Right kidney (tissue), 9 donors: Measurements from ENCODE around the gene PLIN4.
"Not testable (repeated sequence)": the region's sequence is repeated elsewhere in the genome, so short reads cannot be mapped to it uniquely, and the experiment has no call there.

Experiments
- DNase-seq: peaks from one replicate; pipeline ENCODE4 v3.0.0-alpha.2; 2016
- long read RNA-seq, 8 donors: transcript quantifications; one replicate each; lab custom pipeline, GENCODE V29; 2026

PLIN4 gene, protein sequence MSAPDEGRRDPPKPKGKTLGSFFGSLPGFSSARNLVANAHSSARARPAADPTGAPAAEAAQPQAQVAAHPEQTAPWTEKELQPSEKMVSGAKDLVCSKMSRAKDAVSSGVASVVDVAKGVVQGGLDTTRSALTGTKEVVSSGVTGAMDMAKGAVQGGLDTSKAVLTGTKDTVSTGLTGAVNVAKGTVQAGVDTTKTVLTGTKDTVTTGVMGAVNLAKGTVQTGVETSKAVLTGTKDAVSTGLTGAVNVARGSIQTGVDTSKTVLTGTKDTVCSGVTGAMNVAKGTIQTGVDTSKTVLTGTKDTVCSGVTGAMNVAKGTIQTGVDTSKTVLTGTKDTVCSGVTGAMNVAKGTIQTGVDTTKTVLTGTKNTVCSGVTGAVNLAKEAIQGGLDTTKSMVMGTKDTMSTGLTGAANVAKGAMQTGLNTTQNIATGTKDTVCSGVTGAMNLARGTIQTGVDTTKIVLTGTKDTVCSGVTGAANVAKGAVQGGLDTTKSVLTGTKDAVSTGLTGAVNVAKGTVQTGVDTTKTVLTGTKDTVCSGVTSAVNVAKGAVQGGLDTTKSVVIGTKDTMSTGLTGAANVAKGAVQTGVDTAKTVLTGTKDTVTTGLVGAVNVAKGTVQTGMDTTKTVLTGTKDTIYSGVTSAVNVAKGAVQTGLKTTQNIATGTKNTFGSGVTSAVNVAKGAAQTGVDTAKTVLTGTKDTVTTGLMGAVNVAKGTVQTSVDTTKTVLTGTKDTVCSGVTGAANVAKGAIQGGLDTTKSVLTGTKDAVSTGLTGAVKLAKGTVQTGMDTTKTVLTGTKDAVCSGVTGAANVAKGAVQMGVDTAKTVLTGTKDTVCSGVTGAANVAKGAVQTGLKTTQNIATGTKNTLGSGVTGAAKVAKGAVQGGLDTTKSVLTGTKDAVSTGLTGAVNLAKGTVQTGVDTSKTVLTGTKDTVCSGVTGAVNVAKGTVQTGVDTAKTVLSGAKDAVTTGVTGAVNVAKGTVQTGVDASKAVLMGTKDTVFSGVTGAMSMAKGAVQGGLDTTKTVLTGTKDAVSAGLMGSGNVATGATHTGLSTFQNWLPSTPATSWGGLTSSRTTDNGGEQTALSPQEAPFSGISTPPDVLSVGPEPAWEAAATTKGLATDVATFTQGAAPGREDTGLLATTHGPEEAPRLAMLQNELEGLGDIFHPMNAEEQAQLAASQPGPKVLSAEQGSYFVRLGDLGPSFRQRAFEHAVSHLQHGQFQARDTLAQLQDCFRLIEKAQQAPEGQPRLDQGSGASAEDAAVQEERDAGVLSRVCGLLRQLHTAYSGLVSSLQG (N-terminal part only)
- long read RNA-seq, donor 1, result 0 reads
- long read RNA-seq, donor 2, result 0 reads
- long read RNA-seq, donor 3, result 0 reads
- long read RNA-seq, donor 4, result 0 reads
- long read RNA-seq, donor 5, result 0 reads
- long read RNA-seq, donor 6, partial matches to known transcripts, result 36 of 43 reads
- long read RNA-seq, donor 6, other reads (novel, unspliced or antisense), result 7 of 43 reads
- long read RNA-seq, donor 7, result 0 reads
- long read RNA-seq, donor 8, result 0 reads

- DNase-seq, result no peak
These were observed at the start of gene PLIN4 for GRCh38 chr19:4518345-4519171. TSS of gene PLIN4 (minus strand) at chr19:4518486. CDS start at chr19:4518272, 214 bp downstream.

GRCh38 chr19:4567584-4568071 lies 49.3 kb upstream of the PLIN4 start:
- DNase-seq, result no peak

DNA sequence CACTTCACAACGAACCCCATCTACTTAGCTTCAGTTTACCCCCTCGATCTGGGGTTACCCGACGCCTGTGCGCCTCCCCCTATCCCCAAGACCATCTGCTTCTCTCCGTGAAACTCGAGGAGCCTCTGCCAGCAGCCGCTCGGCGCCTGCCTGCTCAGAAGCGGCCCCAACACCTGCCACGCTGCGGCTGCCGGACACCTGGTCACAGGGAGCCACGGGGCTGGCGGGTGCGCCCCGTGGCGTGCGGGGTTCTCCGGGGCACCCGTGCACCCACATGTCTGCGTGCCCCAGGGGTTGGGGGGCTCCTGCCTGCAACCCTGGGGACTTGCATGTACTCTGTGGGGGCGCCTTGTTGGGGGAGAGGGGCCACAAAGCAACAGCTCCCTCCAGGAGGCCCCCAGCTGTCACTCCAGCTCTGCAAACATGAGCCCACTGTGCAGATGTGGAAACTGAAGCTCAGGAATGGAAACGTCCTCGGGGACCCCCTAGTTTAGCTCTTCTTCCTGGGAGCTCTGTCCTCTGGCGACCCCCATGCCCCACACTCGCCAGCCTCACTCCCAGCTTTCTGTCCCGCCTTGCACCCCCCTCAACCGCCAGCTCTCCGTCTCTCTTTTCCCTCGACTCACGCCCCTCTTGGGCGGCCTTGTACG lies 48.2 kb upstream of the PLIN4 start:
- DNase-seq, result no peak

GRCh38 chr19:4563562-4563961 lies 45.3 kb upstream of the PLIN4 start:
- not testable (repeated sequence) for DNase-seq

DNA sequence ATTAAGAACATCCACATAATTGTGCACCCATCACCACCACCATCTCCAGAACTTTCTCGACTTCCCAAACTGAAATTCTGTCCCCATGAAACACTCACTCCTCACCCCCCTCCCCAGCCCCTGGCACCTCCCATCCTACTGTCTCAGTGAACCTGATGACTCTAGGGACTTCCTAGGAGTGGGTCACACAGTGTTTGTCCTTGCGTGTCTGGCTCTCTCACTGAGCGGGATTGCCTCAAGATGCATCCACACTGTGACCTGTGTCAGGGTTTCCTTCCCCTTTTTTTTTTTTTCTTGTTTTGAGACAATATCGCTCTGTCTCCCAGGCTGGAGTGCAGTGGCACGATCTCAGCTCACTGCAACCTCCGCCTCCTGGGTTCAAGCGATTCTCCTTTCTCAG lies 43.8 kb upstream of the PLIN4 start:
- not testable (repeated sequence) for DNase-seq

GRCh38 chr19:4559569-4559968 lies 41.3 kb upstream of the PLIN4 start, which contains the start of gene SEMA6B:
TSS of gene SEMA6B (minus strand) at chr19:4559684. CDS start at chr19:4558457, 1,227 bp downstream.
- DNase-seq, result no peak

- DNase-seq, result no peak
These were observed 40.0 kb upstream of the PLIN4 start for GRCh38 chr19:4557971-4558941.

- no peak for DNase-seq
These were observed 39.1 kb upstream of the PLIN4 start for GRCh38 chr19:4557144-4557970.

DNA sequence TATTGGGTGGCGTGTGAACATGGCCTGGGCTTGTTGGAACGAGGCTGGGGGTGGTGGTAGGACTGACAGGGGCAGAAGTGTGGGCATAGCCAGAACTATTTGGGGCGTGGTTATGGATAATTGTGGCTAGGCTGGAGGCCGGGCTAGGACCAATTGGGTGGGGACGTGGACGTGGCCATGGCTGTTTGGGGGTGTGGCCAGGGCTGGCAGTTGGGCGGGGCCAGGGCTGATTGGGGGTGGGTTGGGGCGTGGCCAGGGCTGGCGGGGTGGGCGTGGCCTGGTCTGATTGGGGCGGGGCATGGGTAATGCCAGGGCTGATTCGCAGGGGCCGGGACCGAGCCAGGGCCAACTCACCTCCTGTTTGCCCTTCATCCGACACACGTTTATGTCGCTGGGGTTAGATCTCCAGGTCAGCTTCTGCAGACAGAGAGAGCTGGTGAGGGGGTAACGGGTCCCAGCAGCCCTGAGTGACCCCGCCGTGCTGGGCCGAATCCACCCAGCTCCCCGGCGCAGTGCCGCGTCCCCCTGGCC lies 38.4 kb upstream of the PLIN4 start:
- DNase-seq, result no peak

GRCh38 chr19:4555657-4556561 lies 37.6 kb upstream of the PLIN4 start:
- no peak for DNase-seq

DNA sequence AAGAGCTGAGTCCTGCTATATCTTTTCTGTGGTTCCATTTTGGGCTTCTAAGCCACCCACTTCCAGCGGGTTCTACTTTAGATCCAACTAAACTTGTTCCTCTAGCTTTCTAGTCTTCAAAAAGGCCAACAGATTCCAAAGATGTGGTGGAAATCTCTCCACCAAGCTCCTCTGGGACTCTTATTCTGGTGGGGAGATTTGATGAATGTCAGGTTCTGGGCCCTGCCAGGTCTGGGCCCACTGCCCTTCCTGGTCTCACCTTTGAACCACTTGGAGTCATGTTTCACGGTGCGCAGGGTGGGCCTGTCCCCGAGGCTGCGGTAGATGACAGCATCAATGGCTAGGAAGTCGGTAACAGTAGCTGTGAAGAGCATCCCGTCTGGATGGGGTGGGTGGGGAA lies 36.4 kb upstream of the PLIN4 start:
- no peak for DNase-seq

DNA sequence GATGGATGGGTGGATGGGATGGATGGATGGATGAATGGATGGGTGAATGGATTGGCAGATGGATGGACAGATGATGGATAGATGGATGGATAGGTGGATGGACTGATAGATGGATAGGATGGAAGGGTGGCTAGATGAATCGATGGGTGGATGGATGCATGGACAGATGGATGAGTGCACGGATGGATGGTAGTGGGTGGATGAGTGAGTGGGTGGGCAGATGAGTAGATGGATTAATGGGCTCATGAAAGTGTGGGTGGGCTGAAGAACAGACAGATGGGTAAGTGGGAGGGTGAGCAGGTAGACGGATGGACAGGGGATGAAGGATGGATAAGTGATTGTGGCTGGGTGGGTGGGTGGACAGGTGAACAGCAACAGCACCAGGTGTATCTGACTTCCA lies 35.5 kb upstream of the PLIN4 start:
- DNase-seq, result no peak

GRCh38 chr19:4553092-4553695 lies 34.9 kb upstream of the PLIN4 start:
- DNase-seq, result no peak

- no peak for DNase-seq
These were observed 34.2 kb upstream of the PLIN4 start for GRCh38 chr19:4552525-4552819.

DNA sequence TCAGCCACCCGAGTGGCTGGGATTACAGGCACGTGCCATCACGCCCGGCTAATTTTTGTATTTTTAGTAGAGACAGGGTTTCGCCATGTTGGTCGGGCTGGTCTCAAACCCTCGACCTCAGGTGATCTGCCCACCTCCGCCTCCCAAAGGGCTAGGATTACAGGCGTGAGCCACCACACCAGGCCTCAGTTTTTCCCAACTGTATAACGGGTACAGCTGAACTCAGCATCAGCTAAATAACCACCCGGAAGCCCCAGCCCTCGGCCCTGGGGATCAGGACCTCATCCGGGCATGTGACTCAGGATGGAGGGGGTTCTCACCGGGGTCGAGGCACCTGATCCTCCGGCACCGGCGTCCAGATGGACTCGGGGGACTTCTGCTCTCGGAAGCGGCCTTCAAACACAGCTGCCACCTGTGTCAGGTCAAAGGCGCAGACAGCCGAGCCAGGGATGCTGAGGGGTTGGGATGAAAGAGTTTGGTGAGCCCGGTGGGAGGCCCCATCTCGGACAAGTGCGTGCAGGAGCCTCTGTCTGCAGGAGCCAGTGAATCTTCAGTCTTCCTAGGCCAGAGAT lies 32.3 kb upstream of the PLIN4 start:
- DNase-seq, result no peak

GRCh38 chr19:4550018-4550417 lies 31.7 kb upstream of the PLIN4 start:
- no peak for DNase-seq
